Hepatocyte (in vitro differentiated cells): ENCODE measurements around the gene RND3.

Experiments
- EZH2 ChIP-seq: fragments of 200-600 bp; sonication (generic); IDR thresholded peaks from 2 replicates; pipeline ENCODE4 v1.6.1; 2016; ENCODE audit warnings: antibody characterized with exemption, mild to moderate bottlenecking, borderline replicate concordance
- TF ChIP-seq, protein P1 (sequence below): fragments of 200-600 bp; sonication (generic); IDR thresholded peaks from 2 replicates; pipeline ENCODE4 v1.5.1; 2016; ENCODE audit warnings: antibody characterized with exemption, mild to moderate bottlenecking; ENCODE audit not compliant: poor library complexity

DNA sequence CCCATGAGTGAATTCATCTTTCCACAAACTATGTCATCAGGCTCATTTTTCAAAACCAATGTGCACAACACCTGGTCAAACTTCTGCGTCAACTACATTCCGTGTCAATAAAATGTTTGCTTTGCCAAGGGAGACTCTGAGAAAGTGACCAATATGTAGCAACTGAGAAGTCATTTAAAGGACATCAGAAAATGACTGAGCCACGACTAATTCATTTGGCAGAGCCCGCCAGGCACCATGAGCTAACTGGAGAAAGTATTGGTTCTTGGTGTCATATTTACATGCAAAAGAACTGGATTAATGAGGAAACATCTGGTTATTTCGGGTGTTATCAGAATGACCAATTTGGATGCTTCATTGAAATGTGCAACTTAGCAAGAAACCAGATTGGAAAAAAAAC lies 7.2 kb downstream of the RND3 start:
- TF ChIP-seq, protein P1, sequence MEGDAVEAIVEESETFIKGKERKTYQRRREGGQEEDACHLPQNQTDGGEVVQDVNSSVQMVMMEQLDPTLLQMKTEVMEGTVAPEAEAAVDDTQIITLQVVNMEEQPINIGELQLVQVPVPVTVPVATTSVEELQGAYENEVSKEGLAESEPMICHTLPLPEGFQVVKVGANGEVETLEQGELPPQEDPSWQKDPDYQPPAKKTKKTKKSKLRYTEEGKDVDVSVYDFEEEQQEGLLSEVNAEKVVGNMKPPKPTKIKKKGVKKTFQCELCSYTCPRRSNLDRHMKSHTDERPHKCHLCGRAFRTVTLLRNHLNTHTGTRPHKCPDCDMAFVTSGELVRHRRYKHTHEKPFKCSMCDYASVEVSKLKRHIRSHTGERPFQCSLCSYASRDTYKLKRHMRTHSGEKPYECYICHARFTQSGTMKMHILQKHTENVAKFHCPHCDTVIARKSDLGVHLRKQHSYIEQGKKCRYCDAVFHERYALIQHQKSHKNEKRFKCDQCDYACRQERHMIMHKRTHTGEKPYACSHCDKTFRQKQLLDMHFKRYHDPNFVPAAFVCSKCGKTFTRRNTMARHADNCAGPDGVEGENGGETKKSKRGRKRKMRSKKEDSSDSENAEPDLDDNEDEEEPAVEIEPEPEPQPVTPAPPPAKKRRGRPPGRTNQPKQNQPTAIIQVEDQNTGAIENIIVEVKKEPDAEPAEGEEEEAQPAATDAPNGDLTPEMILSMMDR: no peak
- no peak for TF ChIP-seq EZH2
